Measurements from ENCODE around the gene OR1E2. TPM values are rescaled to one million over a fixed set of nuclear protein-coding genes. Genes with fewer than 3 reads are reported as not detected.
"Not testable (repeated sequence)": the region's sequence is repeated elsewhere in the genome, so short reads cannot be mapped to it uniquely, and the experiment has no call there.

Gene OR1E2, protein sequence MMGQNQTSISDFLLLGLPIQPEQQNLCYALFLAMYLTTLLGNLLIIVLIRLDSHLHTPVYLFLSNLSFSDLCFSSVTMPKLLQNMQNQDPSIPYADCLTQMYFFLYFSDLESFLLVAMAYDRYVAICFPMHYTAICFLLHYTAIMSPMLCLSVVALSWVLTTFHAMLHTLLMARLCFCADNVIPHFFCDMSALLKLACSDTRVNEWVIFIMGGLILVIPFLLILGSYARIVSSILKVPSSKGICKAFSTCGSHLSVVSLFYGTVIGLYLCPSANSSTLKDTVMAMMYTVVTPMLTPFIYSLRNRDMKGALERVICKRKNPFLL
- not detected in 2 replicates for total RNA-seq (2014; rRNA removed; shearing (Covaris generic); ENCODE audit: low replicate concordance)

DNA sequence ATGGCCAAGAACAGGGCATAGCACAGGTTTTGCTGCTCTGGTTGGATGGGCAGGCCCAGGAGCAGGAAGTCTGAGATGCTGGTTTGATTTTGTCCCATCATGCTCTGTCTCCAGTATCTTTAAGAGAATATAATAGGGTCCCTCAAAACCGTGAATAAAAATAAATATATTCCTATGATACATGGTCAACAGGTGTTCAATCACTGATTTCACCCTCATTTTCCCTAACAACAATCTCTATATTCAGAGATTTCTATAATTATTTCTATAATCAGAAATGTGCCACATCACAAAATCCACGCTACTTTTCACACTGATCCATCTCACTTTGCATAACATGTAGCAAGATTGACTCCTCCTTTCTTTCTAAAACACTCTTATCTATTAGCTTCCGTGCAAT, at the start of gene OR1E2:
Gene OR1E2, minus strand, starts transcription at position 101 of the 400 bp plus-strand sequence. Its CDS starts 0 bp downstream, at position 101.
- H3K27me3 ChIP-seq = no peaks in the 10 kb centered on the region

DNA sequence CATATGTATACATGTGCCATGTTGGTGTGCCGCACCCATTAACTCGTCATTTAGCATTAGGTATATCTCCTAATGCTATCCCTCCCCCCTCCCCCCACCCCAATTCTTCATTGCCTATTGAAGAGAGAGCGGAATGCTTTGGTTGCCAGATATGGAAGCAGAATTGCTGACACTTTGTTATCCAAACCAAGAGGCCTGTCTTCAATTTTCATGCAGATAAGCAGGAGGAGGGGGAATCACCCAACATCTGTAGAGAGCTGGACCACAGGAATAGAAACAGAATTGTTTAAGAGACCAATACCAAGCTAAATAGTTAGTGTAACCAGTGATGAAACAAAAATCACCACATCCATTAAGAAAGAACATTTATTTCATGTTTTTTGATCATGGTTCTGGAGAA, 49.2 kb upstream of the OR1E2 start:
- no peak for DNase-seq
- H3K9me3 ChIP-seq = no peaks in the 10 kb centered on the region
- no peak overlapping the region for H3K4me3 ChIP-seq
- no peaks in the 10 kb centered on the region for H3K27me3 ChIP-seq
- H3K36me3 ChIP-seq = no peaks in the 10 kb centered on the region

More for the DNA sequence above, at the start of gene OR1E2:
- no peaks in the 10 kb centered on the region for H3K36me3 ChIP-seq
- H3K4me3 ChIP-seq = no peak within 1 kb of the TSS
- no peak for DNase-seq
- H3K9me3 ChIP-seq = no peaks in the 10 kb centered on the region

DNA sequence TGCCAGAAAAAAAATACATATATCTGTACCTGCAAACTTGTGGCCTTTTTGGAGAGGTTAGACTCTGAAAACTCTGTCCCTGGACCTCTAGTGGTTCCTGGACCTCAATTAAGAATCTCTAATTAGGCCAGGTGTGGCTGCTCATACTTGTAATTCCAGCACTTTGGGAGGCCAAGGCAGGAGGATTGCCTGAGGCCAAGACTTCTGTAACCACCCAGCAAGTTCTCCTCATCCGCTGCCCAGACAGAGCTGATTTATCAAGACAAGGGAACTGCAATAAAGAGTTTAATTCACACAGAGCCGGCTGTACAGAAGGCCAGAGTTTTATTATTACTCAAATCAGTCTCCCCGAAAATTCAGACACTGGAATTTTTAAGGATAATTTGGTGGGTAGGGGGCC, 46.3 kb upstream of the OR1E2 start:
- H3K9me3 ChIP-seq = no peaks in the 10 kb centered on the region
- no peaks in the 10 kb centered on the region for H3K36me3 ChIP-seq
- H3K4me3 ChIP-seq = no peak overlapping the region
- DNase-seq = no peak
- no peaks in the 10 kb centered on the region for H3K27me3 ChIP-seq

DNA sequence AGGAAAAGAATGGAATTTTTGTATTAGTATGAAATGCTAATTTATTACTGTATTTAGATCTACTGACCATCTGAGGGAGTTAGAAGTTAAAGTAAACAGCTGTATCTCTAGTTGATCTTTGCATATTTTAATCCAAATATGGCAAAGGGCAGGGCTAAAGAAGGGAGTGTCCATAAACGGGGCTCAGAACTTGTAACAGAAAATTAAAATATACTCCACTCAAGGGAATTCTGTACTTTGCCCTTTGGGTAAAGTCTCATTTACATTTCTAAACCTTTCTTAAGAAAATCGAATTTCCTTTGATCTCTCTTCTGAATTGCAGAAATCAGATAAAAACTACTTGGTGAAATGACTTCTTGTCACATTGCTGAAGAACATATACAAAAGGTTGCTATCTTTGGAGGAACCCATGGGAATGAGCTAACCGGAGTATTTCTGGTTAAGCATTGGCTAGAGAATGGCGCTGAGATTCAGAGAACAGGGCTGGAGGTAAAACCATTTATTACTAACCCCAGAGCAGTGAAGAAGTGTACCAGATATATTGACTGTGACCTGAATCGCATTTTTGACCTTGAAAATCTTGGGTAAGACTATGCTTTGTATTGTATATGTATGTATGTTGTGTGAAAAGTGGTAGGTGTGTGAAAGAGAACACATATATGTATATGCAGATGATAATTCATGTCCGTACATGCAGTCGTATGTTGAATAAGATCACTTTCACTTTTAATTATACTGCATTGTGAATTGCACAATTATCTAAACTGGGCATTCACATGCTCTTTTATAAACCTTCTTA, 42.4 kb upstream of the OR1E2 start, which contains the start of gene ASPA:
Gene ASPA, plus strand, starts transcription at position 186 of the 799 bp plus-strand sequence. Its CDS starts 163 bp downstream, at position 349.
- DNase-seq = no peak
- H3K36me3 ChIP-seq = no peaks in the 10 kb centered on the region
- peak within 1 kb of the TSS; percentile 38 for H3K4me3 ChIP-seq
- H3K27me3 ChIP-seq = no peaks in the 10 kb centered on the region
- H3K9me3 ChIP-seq = no peaks in the 10 kb centered on the region

DNA sequence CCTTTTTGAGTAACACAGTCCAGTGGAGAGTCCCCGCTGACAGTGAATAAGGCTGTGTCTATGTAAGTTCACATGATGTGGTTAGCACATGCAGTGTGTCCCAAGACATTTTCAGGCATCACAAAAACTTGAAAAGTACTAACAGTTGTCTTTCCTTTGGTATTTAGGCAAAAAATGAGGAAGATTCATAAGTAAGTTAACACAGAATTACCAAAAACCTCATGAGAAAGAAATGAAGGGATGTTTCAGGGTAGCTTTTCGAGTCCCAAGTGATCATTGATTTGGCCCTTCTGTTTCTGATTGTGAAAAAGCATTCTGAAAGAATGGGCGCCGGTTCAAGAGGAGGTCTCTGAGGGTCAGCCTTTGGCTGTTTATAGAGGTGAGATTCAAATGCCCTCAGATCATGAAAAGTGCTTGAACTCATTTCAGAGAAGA, 41.6 kb upstream of the OR1E2 start:
- no peak for DNase-seq
- Histone ChIP-seq H3K4me3 (no peak overlapping the region), H3K27me3 (no peaks in the 10 kb centered on the region), H3K9me3 (no peaks in the 10 kb centered on the region), H3K36me3 (no peaks in the 10 kb centered on the region)

DNA sequence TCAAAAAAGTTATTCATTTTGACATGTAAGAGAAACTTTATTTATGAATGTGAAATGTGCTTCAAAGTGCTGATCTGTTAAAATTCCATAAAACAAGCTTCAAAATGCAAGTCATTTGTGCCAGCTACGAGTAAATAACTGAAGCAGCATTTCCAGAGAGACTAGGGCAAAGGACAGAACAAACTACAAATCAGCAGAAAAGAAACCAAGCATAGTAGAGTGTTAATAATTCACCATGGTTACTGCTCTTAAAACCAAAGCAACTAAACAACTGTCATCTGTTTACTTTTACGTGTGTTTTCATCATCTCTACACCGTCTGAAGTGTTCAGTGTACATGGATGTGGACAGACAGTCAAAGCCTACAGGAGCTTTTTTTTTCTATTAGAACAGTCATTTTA, 40.6 kb upstream of the OR1E2 start:
- DNase-seq = no peak
- Histone ChIP-seq H3K4me3 (no peak overlapping the region), H3K9me3 (no peaks in the 10 kb centered on the region), H3K27me3 (no peaks in the 10 kb centered on the region), H3K36me3 (no peaks in the 10 kb centered on the region)

DNA sequence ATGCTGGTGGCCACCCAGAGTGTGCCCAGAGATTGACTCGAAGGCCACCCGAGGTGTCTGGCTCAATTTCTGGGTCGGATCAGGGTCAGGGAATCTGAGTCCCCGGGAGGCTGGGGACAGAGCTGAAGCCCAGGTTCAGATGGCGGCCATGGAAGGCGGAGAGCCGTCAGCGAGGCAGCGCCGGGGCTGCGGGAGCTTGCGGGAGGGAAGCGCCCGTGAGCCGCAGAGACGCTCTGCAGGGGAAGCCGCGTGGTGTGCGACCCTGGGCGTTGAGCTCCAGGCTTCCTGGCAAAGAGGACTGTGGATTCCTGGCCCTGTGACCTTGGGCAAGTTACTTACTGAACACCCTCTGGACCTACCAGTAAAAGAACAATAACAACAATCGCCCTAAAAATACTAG, 38.5 kb upstream of the OR1E2 start:
- H3K36me3 ChIP-seq = no peaks in the 10 kb centered on the region
- no peak overlapping the region for H3K4me3 ChIP-seq
- H3K9me3 ChIP-seq = no peaks in the 10 kb centered on the region
- no peaks in the 10 kb centered on the region for H3K27me3 ChIP-seq
- no peak for DNase-seq

DNA sequence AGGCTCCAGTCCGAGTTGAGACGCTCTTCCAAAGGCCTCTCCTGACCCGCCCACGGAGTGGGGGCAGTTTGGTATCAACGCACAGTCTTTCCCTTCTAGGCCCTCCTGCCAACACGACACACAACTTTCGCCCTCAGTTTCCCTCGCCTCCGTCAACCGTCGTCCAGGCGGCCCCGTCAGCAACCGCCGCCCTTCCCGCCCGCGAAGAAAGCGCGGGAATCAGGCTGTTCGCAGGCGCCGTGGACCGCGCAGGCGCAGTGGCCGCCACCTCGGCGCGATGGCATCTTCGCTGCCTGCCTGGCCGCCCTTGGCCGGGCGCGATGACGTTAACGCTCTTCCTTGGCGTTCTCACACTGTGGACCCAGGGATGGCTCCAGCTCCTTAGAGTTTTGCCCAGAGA, 38.0 kb upstream of the OR1E2 start, which contains the start of gene SPATA22:
Gene SPATA22, minus strand, starts transcription at position 221 of the 400 bp plus-strand sequence. CDS start 2,494 bp downstream, outside the sequence.
- no peak for DNase-seq
- no peaks in the 10 kb centered on the region for H3K9me3 ChIP-seq
- no peaks in the 10 kb centered on the region for H3K27me3 ChIP-seq
- H3K36me3 ChIP-seq = no peaks in the 10 kb centered on the region
- H3K4me3 ChIP-seq = no peak within 1 kb of the TSS

DNA sequence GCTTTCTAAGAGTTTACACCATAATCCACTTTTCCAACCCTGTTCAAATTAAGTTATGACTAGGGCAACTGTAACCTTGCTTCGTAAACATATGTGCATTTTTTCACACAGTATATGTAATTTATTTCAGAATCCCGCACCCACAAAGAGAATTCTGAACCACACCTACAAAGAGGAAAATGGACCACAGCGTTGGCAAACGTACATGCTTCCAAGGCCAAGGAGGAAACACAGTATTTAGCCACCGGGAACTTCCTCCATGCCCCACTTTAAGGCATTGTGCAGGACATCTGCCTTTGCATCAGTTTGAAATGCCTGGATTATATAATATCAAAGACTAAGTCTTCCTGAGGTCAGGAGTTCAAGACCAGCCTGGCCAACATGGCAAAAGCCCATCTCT, 35.9 kb upstream of the OR1E2 start:
- no peaks in the 10 kb centered on the region for H3K27me3 ChIP-seq
- no peaks in the 10 kb centered on the region for H3K9me3 ChIP-seq
- no peak for DNase-seq
- H3K4me3 ChIP-seq = no peak overlapping the region
- H3K36me3 ChIP-seq = no peaks in the 10 kb centered on the region

DNA sequence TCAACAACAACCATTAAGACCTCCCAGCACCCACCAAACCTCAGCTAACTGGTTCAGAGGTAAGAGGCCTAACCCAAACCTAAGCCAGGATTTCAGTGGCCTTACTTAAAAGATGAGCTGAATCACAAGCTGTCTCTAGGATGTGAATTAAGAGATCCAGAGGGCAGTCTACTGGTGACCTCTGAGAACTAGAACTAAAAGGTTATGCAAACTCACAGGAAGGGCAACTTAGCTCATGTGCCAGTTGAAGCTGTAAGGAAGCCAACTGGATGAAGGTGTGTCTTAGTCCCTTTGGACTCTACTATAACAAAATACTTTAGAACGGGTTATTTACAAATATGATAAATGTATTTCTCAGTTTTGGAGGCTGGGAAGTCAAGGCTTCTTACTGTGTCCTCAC, 32.7 kb upstream of the OR1E2 start:
- H3K4me3 ChIP-seq, DNase-seq, H3K36me3 ChIP-seq, H3K9me3 ChIP-seq, H3K27me3 ChIP-seq: not testable (repeated sequence)

DNA sequence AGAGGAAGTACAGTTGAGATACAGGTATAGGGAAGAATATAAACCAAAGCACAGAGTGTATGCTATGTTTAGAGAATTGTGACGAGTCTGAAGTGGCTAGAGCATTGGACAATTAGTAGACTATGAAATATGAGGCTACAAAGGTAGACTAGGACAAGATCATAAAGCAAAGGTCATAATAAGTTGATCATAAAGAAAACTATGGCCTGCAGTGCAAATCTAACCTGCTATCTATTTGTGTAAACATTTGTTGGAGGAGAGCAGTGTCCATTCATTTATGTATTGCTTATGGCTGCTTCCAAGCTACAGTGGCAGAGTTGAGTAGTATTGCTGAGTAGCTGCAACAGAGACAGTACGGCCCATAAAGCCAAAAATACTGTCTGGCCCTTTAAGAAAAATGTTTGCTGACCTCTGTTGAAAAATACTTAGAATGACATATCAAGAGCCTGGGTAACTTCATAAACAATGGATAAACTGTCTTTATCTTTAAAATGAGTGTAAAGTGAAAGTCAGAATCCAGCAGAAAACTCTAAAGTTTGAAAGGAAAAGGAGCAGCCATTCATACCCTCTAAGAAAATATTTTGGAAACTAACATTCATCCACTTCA, 14.5 kb upstream of the OR1E2 start:
- Histone ChIP-seq H3K36me3 (no peaks in the 10 kb centered on the region), H3K4me3 (no peak overlapping the region), H3K9me3 (no peaks in the 10 kb centered on the region), H3K27me3 (no peaks in the 10 kb centered on the region)
- DNase-seq = no peak

DNA sequence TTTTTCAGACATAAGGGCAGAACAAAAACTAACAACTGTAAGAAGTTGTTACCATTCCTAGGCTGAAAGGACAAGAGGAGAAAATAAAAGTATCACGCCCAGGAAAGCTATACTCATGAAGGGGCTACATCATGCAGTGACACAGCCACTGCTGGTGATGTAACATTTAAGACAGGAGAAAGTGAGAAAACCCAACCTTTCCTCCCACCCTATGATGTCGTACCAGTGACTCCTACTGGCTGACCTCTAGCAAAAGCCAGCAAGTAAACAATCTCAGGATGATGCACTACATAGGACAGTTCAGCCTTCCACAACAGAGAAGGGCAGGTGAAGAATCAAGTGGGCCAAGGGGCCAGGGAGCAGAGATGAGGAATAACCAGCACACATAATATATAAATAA, 14.0 kb upstream of the OR1E2 start:
- no peak overlapping the region for H3K4me3 ChIP-seq
- no peaks in the 10 kb centered on the region for H3K27me3 ChIP-seq
- no peaks in the 10 kb centered on the region for H3K9me3 ChIP-seq
- DNase-seq = no peak
- H3K36me3 ChIP-seq = no peaks in the 10 kb centered on the region

DNA sequence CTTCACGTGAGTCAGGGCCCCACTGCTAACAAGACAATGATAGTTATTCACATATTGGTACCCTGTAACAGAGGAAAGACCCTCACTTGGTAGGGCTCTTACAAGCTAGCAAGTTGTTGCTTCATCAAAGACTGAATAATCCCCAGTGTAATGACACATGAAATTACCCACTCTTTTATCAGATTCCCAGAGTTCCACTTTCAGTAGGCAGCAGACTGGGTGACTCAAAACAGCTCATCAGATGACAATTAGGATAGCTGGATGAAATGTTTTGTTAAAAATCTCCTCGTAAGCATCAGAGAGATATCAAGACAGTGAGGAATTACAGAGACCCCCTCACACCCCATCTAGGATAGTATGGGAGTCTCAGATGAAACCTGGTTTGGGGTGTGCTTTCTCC, 6.8 kb upstream of the OR1E2 start:
- Histone ChIP-seq H3K9me3 (no peaks in the 10 kb centered on the region), H3K4me3 (no peak overlapping the region), H3K27me3 (no peaks in the 10 kb centered on the region), H3K36me3 (no peaks in the 10 kb centered on the region)
- no peak for DNase-seq

DNA sequence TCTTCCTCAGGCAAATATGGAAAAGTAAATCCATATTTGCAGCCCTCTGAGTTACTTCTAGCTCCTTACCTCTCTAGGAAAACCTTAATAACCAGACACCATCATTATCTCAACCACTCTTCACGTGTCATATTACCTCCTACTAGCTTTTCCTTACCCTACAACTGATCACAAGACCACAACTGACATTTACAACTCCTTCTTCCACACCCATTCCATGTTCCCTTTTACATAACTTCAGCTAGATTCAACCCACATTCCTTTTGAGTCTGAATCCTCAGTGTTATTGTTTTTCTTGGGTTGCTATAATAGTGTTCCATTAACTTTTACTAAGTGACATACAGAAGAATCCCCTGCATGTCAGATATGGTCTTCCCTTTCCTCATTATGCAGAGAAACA, 4.7 kb upstream of the OR1E2 start:
- no peak for DNase-seq
- H3K36me3 ChIP-seq = no peaks in the 10 kb centered on the region
- H3K4me3 ChIP-seq = no peak overlapping the region
- no peaks in the 10 kb centered on the region for H3K27me3 ChIP-seq
- no peaks in the 10 kb centered on the region for H3K9me3 ChIP-seq

DNA sequence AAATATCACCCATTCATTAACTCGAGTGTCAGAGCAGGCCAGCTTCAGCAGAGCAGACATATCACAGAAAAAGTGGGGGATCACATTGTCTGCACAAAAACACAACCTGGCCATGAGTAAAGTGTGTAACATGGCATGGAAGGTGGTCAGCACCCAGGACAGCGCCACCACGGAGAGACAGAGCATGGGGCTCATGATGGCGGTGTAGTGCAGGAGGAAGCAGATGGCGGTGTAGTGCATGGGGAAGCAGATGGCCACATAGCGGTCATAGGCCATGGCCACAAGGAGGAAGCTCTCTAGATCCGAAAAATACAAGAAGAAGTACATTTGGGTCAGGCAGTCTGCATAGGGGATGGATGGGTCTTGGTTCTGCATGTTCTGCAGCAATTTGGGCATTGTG, 426 bp downstream of the OR1E2 start:
- not testable (repeated sequence) for H3K36me3 ChIP-seq, H3K4me3 ChIP-seq, H3K9me3 ChIP-seq, H3K27me3 ChIP-seq
- DNase-seq = peak; percentile 6

DNA sequence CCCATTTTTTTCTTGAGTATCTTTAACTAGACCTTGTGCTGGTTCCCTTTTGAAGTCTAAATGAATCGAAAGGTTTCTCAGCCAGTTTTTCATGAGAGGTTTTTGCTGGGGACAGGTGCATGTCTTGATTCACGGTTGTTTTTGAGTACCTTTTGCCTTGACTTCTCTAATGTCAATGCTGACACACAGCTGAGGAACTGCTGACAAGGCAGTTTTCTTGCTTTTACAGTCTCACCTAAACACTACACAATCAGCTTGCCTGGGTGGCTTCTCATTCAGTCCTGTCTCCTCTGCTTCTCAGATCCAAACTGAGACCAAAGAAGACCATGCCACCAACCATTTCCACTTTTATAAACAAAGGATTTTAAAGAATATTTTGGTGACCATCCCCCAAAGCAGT, 15.4 kb downstream of the OR1E2 start:
- H3K4me3 ChIP-seq = no peak overlapping the region
- no peaks in the 10 kb centered on the region for H3K9me3 ChIP-seq
- no peaks in the 10 kb centered on the region for H3K27me3 ChIP-seq
- H3K36me3 ChIP-seq = no peaks in the 10 kb centered on the region
- DNase-seq = no peak

DNA sequence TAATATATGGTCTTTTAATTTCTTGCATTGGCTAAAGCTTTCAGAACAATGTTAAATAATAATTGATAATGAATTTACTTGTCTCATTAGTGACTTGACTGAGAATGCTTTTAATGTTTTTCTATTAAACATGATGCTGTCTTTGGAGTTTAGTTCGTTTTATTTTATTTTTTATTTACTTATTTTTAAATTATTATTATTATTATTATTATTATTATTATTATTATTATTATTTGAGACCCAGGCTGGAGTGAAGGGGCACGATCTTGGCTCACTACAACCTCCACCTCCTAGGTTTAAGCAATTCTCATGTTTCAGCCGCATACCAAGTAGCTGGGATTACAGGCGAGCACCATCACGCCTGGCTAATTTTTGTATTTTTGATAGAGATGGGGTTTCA, 18.0 kb downstream of the OR1E2 start:
- H3K9me3 ChIP-seq = no peaks in the 10 kb centered on the region
- no peaks in the 10 kb centered on the region for H3K36me3 ChIP-seq
- no peak overlapping the region for H3K4me3 ChIP-seq
- no peak for DNase-seq
- no peaks in the 10 kb centered on the region for H3K27me3 ChIP-seq

Measured in MG63 (cell line).